C4-2B (cell line): Measurements from ENCODE around the gene B3GLCT.
"Not testable (repeated sequence)": the region's sequence is repeated elsewhere in the genome, so short reads cannot be mapped to it uniquely, and the experiment has no call there.

Experiments used
- H3K27ac ChIP-seq: fragments of 450-650 bp; 2 replicates; pipeline ENCODE4 v1.5.1; 2017
- CTCF ChIP-seq: fragments of 450-650 bp; conservative IDR thresholded peaks from 2 replicates; pipeline ENCODE4 v1.5.1; 2017; ENCODE audit warnings: mild to moderate bottlenecking
- ZFX ChIP-seq: fragments of 450-650 bp; IDR thresholded peaks from 2 replicates; pipeline ENCODE4 v1.6.1; 2017

Gene B3GLCT

GRCh38 chr13:31172535-31172934 lies 27.2 kb upstream of the B3GLCT start:
- no peak overlapping the region for H3K27ac ChIP-seq
- TF ChIP-seq CTCF (no peak), ZFX (no peak)

- TF ChIP-seq ZFX = no peak
- TF ChIP-seq CTCF = no peak
- no peak overlapping the region for H3K27ac ChIP-seq
Measured at GRCh38 chr13:31174018-31174417, 25.8 kb upstream of the B3GLCT start.

- H3K27ac ChIP-seq = no peak overlapping the region
- TF ChIP-seq CTCF = no peak
Measured at GRCh38 chr13:31175847-31176532, 23.8 kb upstream of the B3GLCT start.

GRCh38 chr13:31177813-31178495 lies 21.8 kb upstream of the B3GLCT start:
- H3K27ac ChIP-seq = not testable (repeated sequence)

GRCh38 chr13:31179241-31179640 lies 20.5 kb upstream of the B3GLCT start:
- TF ChIP-seq ZFX = no peak
- no peak for TF ChIP-seq CTCF
- no peak overlapping the region for H3K27ac ChIP-seq

- TF ChIP-seq ZFX = no peak
- H3K27ac ChIP-seq = no peak overlapping the region
Measured at GRCh38 chr13:31179754-31180153, 20.0 kb upstream of the B3GLCT start.

GRCh38 chr13:31182987-31183386 lies 16.8 kb upstream of the B3GLCT start:
- H3K27ac ChIP-seq = no peak overlapping the region
- TF ChIP-seq CTCF (no peak), ZFX (no peak)

- H3K27ac ChIP-seq = no peak overlapping the region
- TF ChIP-seq CTCF (no peak), ZFX (no peak)
Measured at GRCh38 chr13:31184451-31184850, 15.3 kb upstream of the B3GLCT start.
